SK-N-SH treated with all-trans-retinoic acid at 6 μM for 48 hours (cell line): ENCODE results near the gene MFF.

Experiments
- ISL1 ChIP-seq: fragments of 250-450 bp; sonication (Bioruptor Pico); IDR thresholded peaks from 2 replicates; pipeline ENCODE4 v2.1.2; 2022; ENCODE audit warnings: mild to moderate bottlenecking, moderate library complexity
- SNAI2 ChIP-seq: fragments of 250-450 bp; sonication (Bioruptor Pico); IDR thresholded peaks from 2 replicates; pipeline ENCODE4 v1.5.0; 2020; ENCODE audit warnings: mild to moderate bottlenecking, moderate library complexity
- ZNF8 ChIP-seq: fragments of 450-650 bp; formaldehyde crosslinking; IDR thresholded peaks from 2 replicates; pipeline ENCODE4 v1.5.0; 2020; ENCODE audit warnings: mild to moderate bottlenecking, moderate library complexity

- TF ChIP-seq SNAI2 (CRISPR knock-in tag) (no peak), ZNF8 (CRISPR knock-in tag) (no peak), ISL1 (no peak)
These were observed 16.5 kb downstream of the MFF start for GRCh38 chr2:227341553-227341952.
